T47D (cell line): ENCODE results near the gene LRMDA.

Experiments used
- DNase-seq, 2 experiments: peaks; one replicate each; pipeline versions ENCODE4 v3.0.0 to v3.0.0-alpha.2; 2011 to 2012; ENCODE audit warnings: low read depth in 1 of 2, low spot score in 1 of 2
- JUND ChIP-seq: IDR thresholded peaks from 2 replicates; pipeline ENCODE4 v1.6.1; 2012; ENCODE audit warnings: low read depth
- in situ Hi-C: cut with HindIII; loops from 2 replicates; pipeline ENCODE4 v1.10.0; 2016; ENCODE audit warnings: low sequenced_read_pairs, low pct_unique_long_range_greater_than_20kb

The LRMDA gene

GRCh38 chr10:76396134-76396533, 964.7 kb downstream of the LRMDA start:
- no peak for TF ChIP-seq JUND
- no peak for DNase-seq
- in situ Hi-C loops: no loop called here

DNA sequence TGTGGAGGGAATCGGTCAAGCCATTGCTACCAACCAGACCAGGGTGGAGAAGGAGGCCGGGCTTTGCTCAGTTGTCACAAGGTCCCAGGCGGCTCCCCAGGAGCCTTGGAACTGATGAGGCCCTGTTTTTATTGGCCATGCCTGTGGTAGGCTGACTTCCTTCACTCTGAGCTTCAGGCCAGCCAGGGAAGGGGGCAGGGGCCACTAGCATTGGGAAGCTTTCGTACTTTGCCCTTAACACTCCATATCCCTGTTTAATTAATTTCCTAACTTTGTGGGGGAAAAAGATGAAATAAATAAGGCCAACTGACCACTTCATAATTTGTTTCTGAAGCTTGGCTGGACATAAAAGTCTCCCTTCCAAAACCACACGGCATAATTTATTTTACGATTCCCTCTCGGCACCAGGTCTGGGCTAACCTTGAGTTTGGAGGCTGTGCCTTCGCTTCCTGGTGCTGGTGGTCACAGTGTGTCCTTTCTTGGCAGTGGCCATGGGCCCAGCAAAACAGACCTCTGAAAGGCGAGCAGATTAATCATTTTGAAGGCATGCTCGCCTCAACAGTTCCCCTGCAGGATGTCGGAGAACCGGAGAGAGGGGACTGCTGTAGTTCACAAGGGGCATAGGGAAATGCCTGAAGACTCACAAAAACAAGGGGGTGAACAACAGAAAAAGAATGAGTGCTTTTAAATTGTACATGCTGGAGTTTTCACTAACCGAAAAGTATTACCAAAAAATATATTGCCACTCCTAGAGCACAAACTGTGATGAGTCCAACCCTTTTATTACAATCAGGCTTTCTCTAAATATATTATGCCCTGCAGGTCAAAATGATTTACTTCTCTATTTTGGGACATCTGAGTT, 966.0 kb downstream of the LRMDA start:
- no peak for DNase-seq

GRCh38 chr10:76398043-76398710, 966.8 kb downstream of the LRMDA start:
- DNase-seq: no peak
- TF ChIP-seq JUND: no peak
- in situ Hi-C loops: no loop called here

More for the DNA sequence above, 966.0 kb downstream of the LRMDA start:
- TF ChIP-seq JUND: no peak
- in situ Hi-C loops: no loop called here

DNA sequence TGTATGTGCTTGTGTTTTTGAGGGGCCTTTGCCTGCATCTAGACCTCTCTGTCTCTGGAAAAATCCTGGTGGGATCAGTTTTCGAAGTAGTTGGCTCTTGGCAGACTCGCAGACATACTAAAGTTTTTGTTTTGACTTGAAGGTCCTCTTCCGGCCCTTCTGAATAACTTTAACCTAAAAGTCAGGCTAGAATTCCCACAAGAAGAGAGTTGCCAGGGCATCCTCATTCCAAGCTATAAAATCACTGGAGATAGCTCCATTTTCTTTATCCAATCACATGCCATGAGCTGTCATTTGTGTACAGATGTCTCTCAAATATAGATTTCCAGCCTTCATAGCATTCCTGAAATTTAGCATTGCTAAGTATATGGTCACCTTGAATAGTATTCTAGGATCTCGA, 967.8 kb downstream of the LRMDA start:
- TF ChIP-seq JUND: no peak
- in situ Hi-C loops: no loop called here
- no peak for DNase-seq

DNA sequence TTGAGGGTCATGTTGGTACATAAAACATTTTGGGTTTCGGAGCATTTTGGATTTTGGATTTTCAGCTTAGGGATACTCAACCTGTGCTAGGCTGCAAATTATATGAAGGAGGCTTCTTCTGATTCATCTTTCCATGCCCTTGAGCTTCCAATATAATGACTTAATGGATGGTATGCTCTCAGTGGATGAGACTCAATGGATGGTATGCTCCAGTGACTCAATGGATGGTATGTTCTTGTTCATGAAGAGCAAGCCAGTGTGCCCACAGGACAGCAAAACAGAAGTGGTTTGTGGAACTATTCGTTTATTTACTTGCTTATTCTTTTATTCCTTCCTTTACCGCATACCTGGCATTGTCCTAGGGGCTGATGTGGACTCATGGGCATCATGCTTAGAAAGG, 969.6 kb downstream of the LRMDA start:
- TF ChIP-seq JUND: no peak
- in situ Hi-C loops: no loop called here

DNA sequence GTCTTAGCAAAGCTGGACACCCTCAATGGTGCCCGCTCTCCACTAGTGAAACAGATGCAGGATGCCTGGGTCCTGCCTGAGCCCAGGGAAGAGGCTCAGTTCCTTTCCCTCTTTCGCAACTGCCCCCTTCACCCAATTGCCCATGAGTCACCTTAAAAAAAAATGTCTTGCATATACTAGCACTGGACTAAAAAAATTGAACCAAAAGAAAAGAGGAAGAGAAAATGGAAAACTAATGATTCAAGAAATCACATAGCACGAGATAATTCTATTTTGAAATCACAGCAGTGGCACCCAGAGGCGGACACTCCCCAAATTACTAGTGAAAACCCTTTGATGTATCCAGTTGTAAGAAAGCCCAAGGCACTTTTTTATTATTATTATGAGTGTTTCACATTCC, 972.5 kb downstream of the LRMDA start:
- no peak for DNase-seq
- in situ Hi-C loops: no loop called here

More for the DNA sequence above, 969.6 kb downstream of the LRMDA start:
- no peak for DNase-seq

DNA sequence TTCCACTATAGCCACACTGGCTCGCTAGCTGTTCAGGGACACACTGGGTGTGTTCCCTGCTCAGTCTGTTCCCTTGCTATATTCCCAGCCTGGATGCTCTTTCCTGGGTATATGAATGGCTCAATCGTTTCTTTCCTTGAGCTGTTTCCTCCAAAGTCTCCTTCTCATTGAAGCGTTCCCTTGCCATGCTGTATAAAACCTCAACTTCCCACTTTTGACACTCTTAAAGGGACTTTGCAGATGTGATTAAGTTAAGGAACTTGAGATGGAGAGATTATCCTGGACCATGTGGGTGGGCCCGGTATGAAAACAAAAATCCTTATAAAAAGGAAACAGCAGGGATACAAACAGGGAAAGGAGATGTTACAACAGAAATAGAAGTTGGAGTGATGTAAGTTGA, 973.1 kb downstream of the LRMDA start:
- DNase-seq: no peak
- TF ChIP-seq JUND: no peak
- in situ Hi-C loops: no loop called here

More for the DNA sequence above, 972.5 kb downstream of the LRMDA start:
- TF ChIP-seq JUND: no peak

GRCh38 chr10:76405922-76406321, 974.5 kb downstream of the LRMDA start:
- DNase-seq: no peak
- in situ Hi-C loops: no loop called here
- TF ChIP-seq JUND: no peak

GRCh38 chr10:76408646-76409045, 977.2 kb downstream of the LRMDA start:
- no peak for DNase-seq
- in situ Hi-C loops: no loop called here
- TF ChIP-seq JUND: no peak

DNA sequence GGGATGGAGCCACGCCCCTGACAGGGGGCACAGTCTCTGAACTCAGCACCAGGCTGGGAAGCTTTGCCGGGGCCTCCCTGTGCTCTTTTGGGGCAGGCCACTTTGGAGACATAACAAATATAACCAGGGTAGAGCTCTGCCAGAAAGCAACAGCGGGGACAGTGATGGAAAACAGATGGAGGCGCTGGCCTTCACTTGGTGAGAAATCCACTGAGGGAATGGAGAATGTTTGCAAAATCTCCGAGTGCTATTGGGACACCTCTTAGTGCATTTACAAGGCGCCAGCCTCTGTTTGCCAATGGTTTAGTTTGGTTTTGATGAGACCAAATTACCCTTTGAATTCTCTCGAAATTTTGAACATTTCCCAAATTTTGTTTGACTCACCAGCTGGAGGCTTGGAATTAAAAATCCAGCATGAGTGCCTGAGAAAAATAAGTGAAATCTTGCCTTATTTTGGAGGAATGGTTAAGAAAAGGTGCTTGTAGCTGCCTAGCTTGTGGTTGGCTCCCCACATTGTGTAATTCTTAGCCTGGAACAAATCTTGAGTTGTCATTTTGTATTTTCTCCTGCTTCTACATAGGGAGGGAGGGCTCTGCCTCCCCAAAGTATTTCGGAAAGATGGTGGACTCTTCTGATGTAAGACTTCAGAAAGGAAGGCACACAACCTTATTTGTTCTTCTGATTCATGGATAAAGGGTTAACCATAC, 980.5 kb downstream of the LRMDA start:
- in situ Hi-C loops: no loop called here
- DNase-seq: no peak
- no peak for TF ChIP-seq JUND

GRCh38 chr10:76415554-76415953, 984.1 kb downstream of the LRMDA start:
- TF ChIP-seq JUND: no peak
- in situ Hi-C loops: no loop called here
- DNase-seq: no peak

DNA sequence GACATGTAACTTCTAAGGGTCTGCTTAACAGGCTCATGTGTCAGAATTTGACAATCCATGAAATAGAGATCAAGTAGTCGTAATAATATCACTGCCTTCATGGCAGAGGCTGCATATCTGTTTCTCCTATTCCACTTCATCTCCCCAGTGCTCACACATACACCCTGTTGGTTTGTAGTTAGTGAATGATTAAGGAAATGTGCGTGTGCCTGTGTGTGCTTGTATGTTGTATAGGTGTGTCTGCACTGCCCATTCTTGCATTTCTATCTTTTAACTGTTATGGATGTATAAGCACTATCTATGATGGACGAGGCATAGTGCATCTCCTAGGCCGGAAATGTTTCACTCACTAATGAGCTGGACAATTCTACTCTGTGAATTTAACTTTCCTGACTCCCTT, 985.2 kb downstream of the LRMDA start:
- TF ChIP-seq JUND: no peak
- DNase-seq: no peak
- in situ Hi-C loops: no loop called here

DNA sequence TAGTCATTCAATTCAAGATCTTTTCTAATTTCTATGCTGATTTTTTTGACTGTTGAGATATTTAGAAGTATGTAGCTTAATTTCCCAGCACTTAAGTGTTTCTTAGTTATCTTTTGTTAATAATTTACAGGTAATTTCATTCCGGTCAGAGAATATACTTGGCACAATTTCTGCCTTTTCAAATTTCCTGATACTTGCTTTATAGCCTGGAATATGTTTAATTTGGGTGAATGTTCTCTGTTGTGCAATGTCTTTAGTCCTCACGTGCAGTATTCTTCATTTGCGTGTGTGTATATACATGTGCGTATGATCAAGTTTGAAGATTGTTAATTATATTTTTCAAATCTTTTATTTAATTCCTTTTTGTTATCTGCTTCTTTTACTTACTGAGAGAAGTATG, 989.3 kb downstream of the LRMDA start:
- in situ Hi-C loops: no loop called here
- DNase-seq: no peak
- TF ChIP-seq JUND: no peak
